ENCODE results near the gene IPO13. TPM values are rescaled to one million over a fixed set of nuclear protein-coding genes. Genes with fewer than 3 reads are reported as not detected.
A peak's percentile ranks its signal among the peaks of the same experiment; 100 is the strongest.

Gene IPO13
- total RNA-seq, 1 experiment from 2014 or later: 33.7 TPM

- peaks cover 53% of the 10 kb centered on the region for H3K79me2 ChIP-seq (ENCODE audit: low read length)
- peaks cover 24% of the 10 kb centered on the region for H3K4me1 ChIP-seq (ENCODE audit: insufficient read depth, low read length)
- TSS peak; percentile 86 for BruUV-seq (replicated peaks)
- peak overlapping the region; percentile 99 for H3K4me3 ChIP-seq (ENCODE audit: low read length)
- intact Hi-C loops (cut with micrococcal nuclease): loop anchor here (2.0 to 5.0 kb wide), 2 partner anchors 23 to 238 kb away; partner anchors contain the start of gene ST3GAL3
- no peak for ATAC-seq
- CTCF ChIA-PET: interaction anchor here (1.1 to 2.2 kb wide), 3 partner anchors 10 to 183 kb away, joined by 7 to 9 read pairs (median 9); partner anchors contain the start of gene ARTN
- H3F3A ChIP-seq (ENCODE audit: low read length, unreplicated experiment): no peaks in the 10 kb centered on the region
- POLR2A ChIA-PET (ENCODE audit: unreplicated experiment): interaction anchor here (0.5 kb wide), 2 partner anchors 125 to 296 kb away, joined by 3 to 4 read pairs; partner anchors contain the start of gene KDM4A
- H3K9me2 ChIP-seq (replicated peaks; ENCODE audit: low read length): no peaks in the 10 kb centered on the region
- peak overlapping the region; percentile 84; the same call in 1 of the 2 replicates for H3K27ac ChIP-seq (ENCODE audit: low read length)
- TF ChIP-seq, protein P1, sequence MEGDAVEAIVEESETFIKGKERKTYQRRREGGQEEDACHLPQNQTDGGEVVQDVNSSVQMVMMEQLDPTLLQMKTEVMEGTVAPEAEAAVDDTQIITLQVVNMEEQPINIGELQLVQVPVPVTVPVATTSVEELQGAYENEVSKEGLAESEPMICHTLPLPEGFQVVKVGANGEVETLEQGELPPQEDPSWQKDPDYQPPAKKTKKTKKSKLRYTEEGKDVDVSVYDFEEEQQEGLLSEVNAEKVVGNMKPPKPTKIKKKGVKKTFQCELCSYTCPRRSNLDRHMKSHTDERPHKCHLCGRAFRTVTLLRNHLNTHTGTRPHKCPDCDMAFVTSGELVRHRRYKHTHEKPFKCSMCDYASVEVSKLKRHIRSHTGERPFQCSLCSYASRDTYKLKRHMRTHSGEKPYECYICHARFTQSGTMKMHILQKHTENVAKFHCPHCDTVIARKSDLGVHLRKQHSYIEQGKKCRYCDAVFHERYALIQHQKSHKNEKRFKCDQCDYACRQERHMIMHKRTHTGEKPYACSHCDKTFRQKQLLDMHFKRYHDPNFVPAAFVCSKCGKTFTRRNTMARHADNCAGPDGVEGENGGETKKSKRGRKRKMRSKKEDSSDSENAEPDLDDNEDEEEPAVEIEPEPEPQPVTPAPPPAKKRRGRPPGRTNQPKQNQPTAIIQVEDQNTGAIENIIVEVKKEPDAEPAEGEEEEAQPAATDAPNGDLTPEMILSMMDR (conservative IDR thresholded peaks at IDR 0.05; ENCODE audit: low read depth, low read length): no peak
- no peak for TF ChIP-seq EZH2 (IDR thresholded peaks at IDR 0.05; ENCODE audit: low read length, unreplicated experiment)
- no peaks in the 10 kb centered on the region for H3K27me3 ChIP-seq (ENCODE audit: low read length)
- no peaks in the 10 kb centered on the region for H3K9me3 ChIP-seq (ENCODE audit: low read length)
- peak overlapping the region; percentile 100 for H3K4me2 ChIP-seq (ENCODE audit: low read length)
- H2AFZ ChIP-seq (ENCODE audit: low read length): peak overlapping the region; percentile 86
- DNase-seq: no peak
- peak overlapping the region; percentile 97 for H3K9ac ChIP-seq (ENCODE audit: low read length)
- H3K36me3 ChIP-seq (ENCODE audit: low read depth, low read length): peaks cover 6% of the 10 kb centered on the region; the same call in 1 of the 2 replicates
- no peaks in the 10 kb centered on the region for H4K20me1 ChIP-seq (ENCODE audit: low read length)
Observed at GRCh38 chr1:43945674-43946235, 995 bp upstream of the IPO13 start.

DNA sequence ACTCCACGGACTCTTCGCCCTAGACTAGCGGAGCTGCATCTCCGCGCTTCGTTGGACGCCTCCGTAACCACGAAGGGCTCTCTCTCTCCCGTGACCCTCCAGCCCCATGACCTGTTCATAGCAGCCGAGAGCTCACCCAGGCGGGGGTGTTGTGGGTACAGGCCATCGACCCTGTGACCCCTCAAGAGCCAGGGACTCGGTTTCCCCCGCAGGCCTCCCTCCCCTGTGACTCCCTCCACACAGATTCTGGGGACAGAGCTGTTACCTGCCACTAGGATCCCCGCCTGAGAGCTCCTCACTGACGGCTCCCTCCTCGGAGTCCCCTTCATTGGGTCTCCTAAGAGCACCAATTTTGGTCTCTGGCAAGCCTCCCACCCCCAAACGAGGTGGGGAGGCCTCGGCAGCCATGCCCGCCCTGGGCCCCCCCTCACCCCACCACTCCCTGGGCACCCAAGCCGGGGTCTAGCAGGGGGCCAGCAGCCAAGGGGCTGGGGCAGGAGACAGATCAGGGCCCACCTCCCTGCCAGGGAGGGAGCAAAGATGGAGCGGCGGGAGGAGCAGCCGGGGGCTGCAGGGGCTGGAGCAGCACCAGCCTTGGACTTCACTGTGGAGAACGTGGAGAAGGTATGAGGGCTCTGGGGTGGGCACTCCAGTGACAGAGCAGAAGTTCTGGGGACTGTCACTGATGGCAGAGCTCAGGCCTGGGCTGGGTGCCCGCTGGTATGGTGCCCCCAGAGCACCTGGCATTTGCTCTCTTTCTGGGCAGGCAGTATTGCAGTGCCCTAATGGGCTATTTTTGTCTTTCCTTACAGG is 517 bp downstream of the IPO13 start:
- no peak for ATAC-seq
- DNase-seq: no peak
- Histone ChIP-seq H4K20me1 (ENCODE audit: low read length) (no peaks in the 10 kb centered on the region), H3K36me3 (ENCODE audit: low read depth, low read length) (peaks cover 6% of the 10 kb centered on the region; the same call in 1 of the 2 replicates), H3K4me1 (ENCODE audit: insufficient read depth, low read length) (peaks cover 35% of the 10 kb centered on the region), H3K9me3 (ENCODE audit: low read length) (no peaks in the 10 kb centered on the region), H3K9ac (ENCODE audit: low read length) (peak overlapping the region; percentile 97), H3K79me2 (ENCODE audit: low read length) (peaks cover 68% of the 10 kb centered on the region), H3F3A (ENCODE audit: low read length, unreplicated experiment) (no peaks in the 10 kb centered on the region), H3K27me3 (ENCODE audit: low read length) (no peaks in the 10 kb centered on the region), H2AFZ (ENCODE audit: low read length) (peak overlapping the region; percentile 86), H3K4me2 (ENCODE audit: low read length) (peak overlapping the region; percentile 100), H3K9me2 (replicated peaks; ENCODE audit: low read length) (no peaks in the 10 kb centered on the region), H3K27ac (ENCODE audit: low read length) (peak overlapping the region; percentile 84), H3K4me3 (ENCODE audit: low read length) (peak overlapping the region; percentile 99)
- TF ChIP-seq EZH2 (IDR thresholded peaks at IDR 0.05; ENCODE audit: low read length, unreplicated experiment) (no peak), EZH2phosphoT487 (IDR thresholded peaks at IDR 0.05; ENCODE audit: borderline replicate concordance, low read length) (no peak)
- TF ChIP-seq, protein P1 (conservative IDR thresholded peaks at IDR 0.05; ENCODE audit: low read depth, low read length): no peak
- intact Hi-C loops (cut with micrococcal nuclease): loop anchor here (2.0 to 5.0 kb wide), 2 partner anchors 22 to 240 kb away; partner anchors contain the start of gene ST3GAL3
- POLR2A ChIA-PET (ENCODE audit: unreplicated experiment): interaction anchor here (0.6 kb wide), 1 partner anchor 298 kb away, joined by 4 read pairs; the partner anchor contains the start of gene KDM4A
- CTCF ChIA-PET: interaction anchor here (2.2 kb wide), 1 partner anchor 14 kb away, joined by 7 read pairs; the partner anchor contains the start of gene ARTN
- TSS peak; percentile 64 for BruUV-seq (replicated peaks)
